ENCODE results near the gene ADAD1. TPM values are rescaled to one million over a fixed set of nuclear protein-coding genes. Genes with fewer than 3 reads are reported as not detected.

ADAD1 gene
- total and polyA plus RNA-seq, 2 of the 4 experiments (the other 2 are of a cell fraction) = not detected

- Histone ChIP-seq H2AK9ac (replicated peaks; ENCODE audit: low read depth, low read length, poor library complexity) (no peak overlapping the region), H3K9me1 (ENCODE audit: insufficient read depth, low read length) (no peaks in the 10 kb centered on the region; the same call in 1 of the 2 replicates), H3K14ac (replicated peaks; ENCODE audit: low read depth, low read length) (no peak overlapping the region), H3K18ac (ENCODE audit: low read depth, low read length) (no peak overlapping the region), H4K20me1 (ENCODE audit: insufficient read depth, low read length) (no peaks in the 10 kb centered on the region), H4K5ac (ENCODE audit: low read depth, low read length) (no peak overlapping the region), H2AK5ac (ENCODE audit: low read depth, low read length) (no peak overlapping the region), H3K9ac (ENCODE audit: low read depth, low read length) (no peak overlapping the region), H3K4ac (ENCODE audit: low read depth, low read length) (no peak overlapping the region), H3K79me1 (ENCODE audit: low read depth in 1 of 2, low read length in 2 of 2) (no peaks in the 10 kb centered on the region; a peak in 1 of 4 replicates), H2AFZ (replicated peaks; ENCODE audit: low read length, poor library complexity) (no peak overlapping the region), H3K23ac (ENCODE audit: low read depth, low read length) (no peak overlapping the region), H2BK20ac (ENCODE audit: low read depth, low read length) (no peak overlapping the region), H4K91ac (ENCODE audit: insufficient read depth, low read depth, low read length) (no peak overlapping the region), H4K8ac (ENCODE audit: low read depth in 2 of 2, low read length in 2 of 2) (no peak overlapping the region), H3K27me3 (ENCODE audit: control insufficient read depth, insufficient read depth, low read length) (no peaks in the 10 kb centered on the region), H3K4me2 (ENCODE audit: low read depth, low read length) (no peak overlapping the region), H3K36me3 (ENCODE audit: control insufficient read depth, insufficient read depth, low read length) (peaks cover 13% of the 10 kb centered on the region), H3K9me3 (ENCODE audit: control insufficient read depth, insufficient read depth, low read length) (no peaks in the 10 kb centered on the region), H3K27ac (ENCODE audit: insufficient read depth, low read length) (no peak overlapping the region), H2BK120ac (ENCODE audit: low read depth, low read length) (no peak overlapping the region), H3K4me1 (ENCODE audit: control insufficient read depth, insufficient read depth, low read length) (peaks cover 2% of the 10 kb centered on the region; the same call in 1 of the 2 replicates), H3K56ac (ENCODE audit: extremely low read depth, insufficient read depth, low read length) (no peak overlapping the region), H2BK5ac (ENCODE audit: low read depth, low read length, poor library complexity, severe bottlenecking) (no peak overlapping the region), H2BK15ac (ENCODE audit: low read depth, low read length) (no peak overlapping the region), H3K4me3 (ENCODE audit: insufficient read depth, low read depth, low read length) (no peak overlapping the region)
- ATAC-seq (ENCODE audit: low read depth) (no peak), DNase-seq (no peak)
- CTCF ChIA-PET = interaction anchor here (0.5 kb wide), 1 partner anchor 95 kb away, joined by 11 read pairs; no protein-coding TSS in a partner anchor
- TF ChIP-seq BHLHE40 (IDR thresholded peaks at IDR 0.05; ENCODE audit: low read depth, low read length) = no peak
- no peak for TF ChIP-seq POLR2A (IDR thresholded peaks at IDR 0.05; ENCODE audit: low read depth, low read length)
- no peak for TF ChIP-seq CEBPB (IDR thresholded peaks at IDR 0.05; ENCODE audit: low read depth, low read length)
- no peak for TF ChIP-seq RFX5 (IDR thresholded peaks at IDR 0.05; ENCODE audit: low read depth, low read length)
- TF ChIP-seq, protein P1, sequence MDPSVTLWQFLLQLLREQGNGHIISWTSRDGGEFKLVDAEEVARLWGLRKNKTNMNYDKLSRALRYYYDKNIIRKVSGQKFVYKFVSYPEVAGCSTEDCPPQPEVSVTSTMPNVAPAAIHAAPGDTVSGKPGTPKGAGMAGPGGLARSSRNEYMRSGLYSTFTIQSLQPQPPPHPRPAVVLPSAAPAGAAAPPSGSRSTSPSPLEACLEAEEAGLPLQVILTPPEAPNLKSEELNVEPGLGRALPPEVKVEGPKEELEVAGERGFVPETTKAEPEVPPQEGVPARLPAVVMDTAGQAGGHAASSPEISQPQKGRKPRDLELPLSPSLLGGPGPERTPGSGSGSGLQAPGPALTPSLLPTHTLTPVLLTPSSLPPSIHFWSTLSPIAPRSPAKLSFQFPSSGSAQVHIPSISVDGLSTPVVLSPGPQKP (IDR thresholded peaks at IDR 0.05; ENCODE audit: borderline replicate concordance, low read depth, low read length) = no peak
- TF ChIP-seq SMC3 (IDR thresholded peaks at IDR 0.05; ENCODE audit: low read depth, low read length) = no peak
- no peak for TF ChIP-seq MAFK (IDR thresholded peaks at IDR 0.05; ENCODE audit: low read depth, low read length)
- TF ChIP-seq FOS (IDR thresholded peaks at IDR 0.05; ENCODE audit: low read depth, low read length) = no peak
- TF ChIP-seq MXI1 (IDR thresholded peaks at IDR 0.05; ENCODE audit: borderline replicate concordance, low read depth, low read length) = no peak
- TF ChIP-seq, protein P2, sequence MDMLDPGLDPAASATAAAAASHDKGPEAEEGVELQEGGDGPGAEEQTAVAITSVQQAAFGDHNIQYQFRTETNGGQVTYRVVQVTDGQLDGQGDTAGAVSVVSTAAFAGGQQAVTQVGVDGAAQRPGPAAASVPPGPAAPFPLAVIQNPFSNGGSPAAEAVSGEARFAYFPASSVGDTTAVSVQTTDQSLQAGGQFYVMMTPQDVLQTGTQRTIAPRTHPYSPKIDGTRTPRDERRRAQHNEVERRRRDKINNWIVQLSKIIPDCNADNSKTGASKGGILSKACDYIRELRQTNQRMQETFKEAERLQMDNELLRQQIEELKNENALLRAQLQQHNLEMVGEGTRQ (IDR thresholded peaks at IDR 0.05; ENCODE audit: low read depth, low read length) = no peak
- TF ChIP-seq NFE2L2 (IDR thresholded peaks at IDR 0.05; ENCODE audit: low read depth, low read length) = no peak
- BruUV-seq (replicated peaks) = no TSS peak
- POLR2A ChIA-PET (ENCODE audit: unreplicated experiment) = no interaction called here
- in situ Hi-C loops (cut with MboI; ENCODE audit: low sequenced_read_pairs) = no loop called here
- intact Hi-C loops (cut with micrococcal nuclease) = no loop called here
- dilution Hi-C loops (cut with HindIII; ENCODE audit: low sequenced_read_pairs, unreplicated experiment) = no loop called here
These were observed 44.0 kb upstream of the ADAD1 start for GRCh38 chr4:122334828-122335227.
